Measurements from ENCODE around the gene SH3GL1. TPM values are rescaled to one million over a fixed set of nuclear protein-coding genes. Genes with fewer than 3 reads are reported as not detected.

SH3GL1 gene
- total RNA-seq, 1 donor from 2014 or later, result 43.7 TPM

DNA sequence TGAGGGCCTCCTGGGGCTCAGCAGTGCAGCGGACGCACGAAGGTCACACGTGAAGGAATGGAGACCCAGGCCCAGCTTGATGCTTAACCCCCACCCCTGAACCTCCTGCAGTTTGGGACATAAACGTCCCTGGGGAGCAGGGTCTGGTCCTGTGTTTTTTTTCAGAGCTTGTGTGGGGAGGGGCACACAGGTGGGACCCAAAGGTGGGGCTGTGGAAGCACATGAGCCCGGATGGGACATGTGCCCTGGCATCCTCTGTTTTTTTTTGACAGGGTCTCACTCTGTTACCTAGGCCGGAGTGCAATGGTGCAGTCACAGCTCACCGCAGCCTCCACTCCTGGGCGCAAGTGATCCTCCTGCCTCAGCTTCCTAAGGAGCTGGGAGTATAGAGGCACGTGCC lies 36.8 kb upstream of the SH3GL1 start:
- ChIA-PET CTCF (no interaction called here), POLR2A (no interaction called here)
- no peak overlapping the region for H3K27ac Mint-ChIP-seq
- no peaks in the 10 kb centered on the region for H3K9me3 Mint-ChIP-seq
- TF ChIP-seq, protein P1, sequence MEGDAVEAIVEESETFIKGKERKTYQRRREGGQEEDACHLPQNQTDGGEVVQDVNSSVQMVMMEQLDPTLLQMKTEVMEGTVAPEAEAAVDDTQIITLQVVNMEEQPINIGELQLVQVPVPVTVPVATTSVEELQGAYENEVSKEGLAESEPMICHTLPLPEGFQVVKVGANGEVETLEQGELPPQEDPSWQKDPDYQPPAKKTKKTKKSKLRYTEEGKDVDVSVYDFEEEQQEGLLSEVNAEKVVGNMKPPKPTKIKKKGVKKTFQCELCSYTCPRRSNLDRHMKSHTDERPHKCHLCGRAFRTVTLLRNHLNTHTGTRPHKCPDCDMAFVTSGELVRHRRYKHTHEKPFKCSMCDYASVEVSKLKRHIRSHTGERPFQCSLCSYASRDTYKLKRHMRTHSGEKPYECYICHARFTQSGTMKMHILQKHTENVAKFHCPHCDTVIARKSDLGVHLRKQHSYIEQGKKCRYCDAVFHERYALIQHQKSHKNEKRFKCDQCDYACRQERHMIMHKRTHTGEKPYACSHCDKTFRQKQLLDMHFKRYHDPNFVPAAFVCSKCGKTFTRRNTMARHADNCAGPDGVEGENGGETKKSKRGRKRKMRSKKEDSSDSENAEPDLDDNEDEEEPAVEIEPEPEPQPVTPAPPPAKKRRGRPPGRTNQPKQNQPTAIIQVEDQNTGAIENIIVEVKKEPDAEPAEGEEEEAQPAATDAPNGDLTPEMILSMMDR (IDR thresholded peaks at IDR 0.05), result no peak
- H3K27me3 Mint-ChIP-seq, result no peaks in the 10 kb centered on the region
- H3K4me3 Mint-ChIP-seq, result no peak overlapping the region
- DNase-seq (no peak), ATAC-seq (ENCODE audit: low read depth) (no peak)
- H3K4me1 Mint-ChIP-seq, result peaks cover 17% of the 10 kb centered on the region
- intact Hi-C loops (cut with micrococcal nuclease), result no loop called here
- H3K36me3 Mint-ChIP-seq (ENCODE audit: low read depth), result peaks cover 12% of the 10 kb centered on the region

GRCh38 chr19:4436231-4436630 lies 35.9 kb upstream of the SH3GL1 start:
- Mint-ChIP-seq H3K36me3 (ENCODE audit: low read depth) (peaks cover 12% of the 10 kb centered on the region), H3K27me3 (no peaks in the 10 kb centered on the region), H3K27ac (no peak overlapping the region), H3K4me1 (peaks cover 22% of the 10 kb centered on the region), H3K4me3 (no peak overlapping the region), H3K9me3 (no peaks in the 10 kb centered on the region)
- no peak for ATAC-seq (ENCODE audit: low read depth)
- POLR2A ChIA-PET, result no interaction called here
- DNase-seq, result no peak
- CTCF ChIA-PET, result no interaction called here
- TF ChIP-seq, protein P1 (IDR thresholded peaks at IDR 0.05), result no peak
- intact Hi-C loops (cut with micrococcal nuclease), result no loop called here

DNA sequence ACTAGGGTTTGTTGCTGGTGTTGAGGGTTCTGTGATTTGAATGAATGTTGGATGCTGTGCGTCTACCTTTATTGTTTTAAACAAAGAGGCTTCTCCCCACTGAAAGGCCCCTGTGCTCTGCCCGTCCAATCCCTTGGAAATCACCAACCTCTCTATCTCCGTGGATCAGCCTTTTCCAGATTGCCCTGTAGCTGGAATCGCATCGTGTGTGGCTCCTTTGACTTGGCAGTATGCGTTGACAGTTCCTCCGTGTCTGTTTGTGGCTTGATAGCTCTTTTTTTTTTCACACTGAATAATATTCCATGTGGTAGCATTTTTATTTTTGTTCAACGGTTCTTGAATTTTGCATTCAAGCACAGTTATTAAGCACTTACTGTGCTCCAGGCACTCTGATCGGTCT lies 34.0 kb upstream of the SH3GL1 start:
- Mint-ChIP-seq H3K9me3 (no peaks in the 10 kb centered on the region), H3K27me3 (no peaks in the 10 kb centered on the region), H3K4me1 (peaks cover 38% of the 10 kb centered on the region), H3K27ac (no peak overlapping the region), H3K4me3 (no peak overlapping the region), H3K36me3 (ENCODE audit: low read depth) (peaks cover 16% of the 10 kb centered on the region)
- TF ChIP-seq, protein P1 (IDR thresholded peaks at IDR 0.05), result no peak
- no peak for DNase-seq
- intact Hi-C loops (cut with micrococcal nuclease), result no loop called here
- ChIA-PET POLR2A (no interaction called here), CTCF (no interaction called here)
- no peak for ATAC-seq (ENCODE audit: low read depth)

- no peak overlapping the region for H3K4me3 Mint-ChIP-seq
Measured at GRCh38 chr19:4432918-4433506, 32.7 kb upstream of the SH3GL1 start.

GRCh38 chr19:4431808-4432674 lies 31.7 kb upstream of the SH3GL1 start:
- Mint-ChIP-seq H3K4me3 (peak overlapping the region; percentile 73), H3K27me3 (no peaks in the 10 kb centered on the region), H3K36me3 (ENCODE audit: low read depth) (peaks cover 17% of the 10 kb centered on the region), H3K9me3 (no peaks in the 10 kb centered on the region), H3K27ac (peak overlapping the region; percentile 67), H3K4me1 (peaks cover 38% of the 10 kb centered on the region)
- CTCF ChIA-PET, result no interaction called here
- DNase-seq (no peak), ATAC-seq (ENCODE audit: low read depth) (peak; percentile 56)
- intact Hi-C loops (cut with micrococcal nuclease), result no loop called here
- POLR2A ChIA-PET, result interaction anchor here (1.2 kb wide), 1 partner anchor 39 kb away, joined by 3 read pairs; no protein-coding TSS in a partner anchor
- TF ChIP-seq, protein P1 (IDR thresholded peaks at IDR 0.05), result no peak

More at GRCh38 chr19:4432918-4433506, 32.7 kb upstream of the SH3GL1 start:
- no peaks in the 10 kb centered on the region for H3K27me3 Mint-ChIP-seq
- ATAC-seq (ENCODE audit: low read depth) (no peak), DNase-seq (no peak)
- H3K36me3 Mint-ChIP-seq (ENCODE audit: low read depth), result peaks cover 17% of the 10 kb centered on the region
- H3K4me1 Mint-ChIP-seq, result peaks cover 38% of the 10 kb centered on the region
- POLR2A ChIA-PET, result interaction anchor here (0.6 kb wide), 1 partner anchor 15 kb away, joined by 3 read pairs; no protein-coding TSS in a partner anchor
- no peak overlapping the region for H3K27ac Mint-ChIP-seq
- H3K9me3 Mint-ChIP-seq, result no peaks in the 10 kb centered on the region
- intact Hi-C loops (cut with micrococcal nuclease), result no loop called here
- CTCF ChIA-PET, result no interaction called here
- TF ChIP-seq, protein P1 (IDR thresholded peaks at IDR 0.05), result no peak
